ENCODE results near the gene ILK.

Gene ILK

GRCh38 chr11:6557063-6557462, 46.5 kb upstream of the ILK start:
- Histone ChIP-seq H3K9me2 (replicated peaks; ENCODE audit: insufficient read depth, low read length) (no peaks in the 10 kb centered on the region), H4K20me1 (ENCODE audit: low read depth, low read length) (no peaks in the 10 kb centered on the region), H3K27me3 (ENCODE audit: low read length) (no peaks in the 10 kb centered on the region), H3K4me2 (ENCODE audit: low read depth, low read length, poor library complexity, severe bottlenecking) (no peak overlapping the region), H3K27ac (ENCODE audit: low read depth, low read length) (no peak overlapping the region), H3F3A (ENCODE audit: insufficient read depth) (no peaks in the 10 kb centered on the region), H3K9ac (ENCODE audit: low read length) (no peak overlapping the region), H3K79me2 (ENCODE audit: insufficient read depth, low read length) (no peaks in the 10 kb centered on the region), H2AFZ (ENCODE audit: low read depth, low read length, severe bottlenecking) (no peak overlapping the region), H3K4me3 (ENCODE audit: insufficient read depth, low read length, poor library complexity, severe bottlenecking) (no peak overlapping the region), H3K36me3 (ENCODE audit: low read length) (no peaks in the 10 kb centered on the region), H3K9me3 (ENCODE audit: insufficient read depth, low read length) (no peaks in the 10 kb centered on the region)
- no peak for TF ChIP-seq EZH2phosphoT487 (conservative IDR thresholded peaks at IDR 0.05; ENCODE audit: low read length)
- TF ChIP-seq CTCF (IDR thresholded peaks at IDR 0.05; ENCODE audit: insufficient read depth, low read length, poor library complexity, severe bottlenecking), result no peak

DNA sequence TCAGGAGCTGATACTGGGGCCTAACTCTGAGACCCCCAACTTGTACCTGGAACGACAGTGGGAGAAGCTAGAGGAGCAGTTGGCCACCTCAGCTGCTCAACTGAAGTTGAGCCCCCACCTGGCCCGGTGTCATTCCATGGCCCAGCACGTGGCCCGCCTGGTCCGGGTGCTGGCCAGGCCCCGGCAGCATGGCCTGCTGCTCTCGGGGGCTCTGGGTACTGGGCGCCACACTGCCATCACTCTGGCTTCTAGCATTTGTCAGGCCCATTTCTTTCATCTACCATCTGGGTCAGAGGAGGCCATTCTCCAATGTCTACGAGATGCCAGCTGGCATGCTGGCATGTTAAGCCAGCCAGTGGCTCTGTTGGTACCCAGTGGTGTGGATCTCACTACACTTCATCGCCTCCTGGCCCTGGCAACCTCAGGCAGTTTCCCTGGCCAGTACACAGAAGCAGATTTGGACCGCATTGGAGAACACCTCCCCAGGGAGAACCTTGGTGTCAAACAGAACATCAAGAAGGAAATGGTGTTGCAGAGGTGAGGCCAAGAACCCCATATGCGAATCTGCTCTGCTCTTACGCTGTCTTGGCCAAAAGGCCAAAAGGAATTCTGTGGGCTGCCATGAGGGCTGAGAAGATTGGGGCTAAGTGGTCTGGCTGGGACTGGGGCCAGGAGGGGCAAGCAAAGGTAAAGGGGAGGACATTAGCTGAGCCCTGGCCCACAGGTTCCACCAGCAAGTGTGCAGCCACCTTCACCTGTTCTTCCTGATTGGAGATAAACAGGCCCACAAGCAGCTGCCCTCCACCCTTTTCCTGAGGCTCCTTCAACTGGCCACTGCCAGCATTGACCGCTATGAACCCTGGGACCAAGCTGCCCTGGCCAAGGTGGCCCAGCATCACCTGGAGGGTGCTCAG, 45.6 kb upstream of the ILK start:
- Histone ChIP-seq H3K27me3 (ENCODE audit: low read length) (no peaks in the 10 kb centered on the region), H3K27ac (ENCODE audit: low read depth, low read length) (no peak overlapping the region), H3F3A (ENCODE audit: insufficient read depth) (no peaks in the 10 kb centered on the region), H3K79me2 (ENCODE audit: insufficient read depth, low read length) (no peaks in the 10 kb centered on the region), H3K4me2 (ENCODE audit: low read depth, low read length, poor library complexity, severe bottlenecking) (no peak overlapping the region), H3K36me3 (ENCODE audit: low read length) (no peaks in the 10 kb centered on the region), H3K9me3 (ENCODE audit: insufficient read depth, low read length) (no peaks in the 10 kb centered on the region), H2AFZ (ENCODE audit: low read depth, low read length, severe bottlenecking) (no peak overlapping the region), H3K9ac (ENCODE audit: low read length) (no peak overlapping the region), H4K20me1 (ENCODE audit: low read depth, low read length) (no peaks in the 10 kb centered on the region), H3K9me2 (replicated peaks; ENCODE audit: insufficient read depth, low read length) (no peaks in the 10 kb centered on the region), H3K4me3 (ENCODE audit: insufficient read depth, low read length, poor library complexity, severe bottlenecking) (no peak overlapping the region)
- TF ChIP-seq EZH2phosphoT487 (conservative IDR thresholded peaks at IDR 0.05; ENCODE audit: low read length), result no peak
- no peak for TF ChIP-seq CTCF (IDR thresholded peaks at IDR 0.05; ENCODE audit: insufficient read depth, low read length, poor library complexity, severe bottlenecking)

GRCh38 chr11:6559369-6559768, 44.2 kb upstream of the ILK start:
- Histone ChIP-seq H3K27ac (ENCODE audit: low read depth, low read length) (no peak overlapping the region), H4K20me1 (ENCODE audit: low read depth, low read length) (no peaks in the 10 kb centered on the region), H3K9me3 (ENCODE audit: insufficient read depth, low read length) (no peaks in the 10 kb centered on the region), H3K4me2 (ENCODE audit: low read depth, low read length, poor library complexity, severe bottlenecking) (no peak overlapping the region), H2AFZ (ENCODE audit: low read depth, low read length, severe bottlenecking) (no peak overlapping the region), H3K79me2 (ENCODE audit: insufficient read depth, low read length) (no peaks in the 10 kb centered on the region), H3K9ac (ENCODE audit: low read length) (no peak overlapping the region), H3K36me3 (ENCODE audit: low read length) (no peaks in the 10 kb centered on the region), H3F3A (ENCODE audit: insufficient read depth) (no peaks in the 10 kb centered on the region), H3K9me2 (replicated peaks; ENCODE audit: insufficient read depth, low read length) (no peaks in the 10 kb centered on the region), H3K4me3 (ENCODE audit: insufficient read depth, low read length, poor library complexity, severe bottlenecking) (no peak overlapping the region), H3K27me3 (ENCODE audit: low read length) (no peaks in the 10 kb centered on the region)
- TF ChIP-seq CTCF (IDR thresholded peaks at IDR 0.05; ENCODE audit: insufficient read depth, low read length, poor library complexity, severe bottlenecking), result no peak
- no peak for TF ChIP-seq EZH2phosphoT487 (conservative IDR thresholded peaks at IDR 0.05; ENCODE audit: low read length)
